ENCODE results near the gene ACOX3.

Gene ACOX3

DNA sequence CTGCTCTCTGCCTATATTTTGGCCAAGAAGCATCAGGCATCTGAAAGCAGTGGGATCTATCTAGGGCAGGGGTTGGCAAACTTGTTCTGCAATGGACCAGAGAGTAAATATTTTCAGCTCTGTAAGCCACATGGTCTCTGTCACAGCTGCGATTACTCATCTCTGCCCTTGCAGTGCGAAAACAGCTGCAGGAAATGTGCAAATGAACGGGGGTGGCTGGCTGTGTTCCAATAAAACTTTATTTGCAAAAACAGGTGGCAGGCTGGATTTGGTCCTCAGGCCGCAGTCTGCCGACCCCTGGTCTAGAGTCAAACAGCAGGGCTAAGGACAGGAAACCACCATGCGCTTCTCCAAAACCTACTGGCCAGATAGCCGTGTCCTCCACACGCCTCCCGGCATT is 48.6 kb downstream of the ACOX3 start:
- TF ChIP-seq, protein P1, sequence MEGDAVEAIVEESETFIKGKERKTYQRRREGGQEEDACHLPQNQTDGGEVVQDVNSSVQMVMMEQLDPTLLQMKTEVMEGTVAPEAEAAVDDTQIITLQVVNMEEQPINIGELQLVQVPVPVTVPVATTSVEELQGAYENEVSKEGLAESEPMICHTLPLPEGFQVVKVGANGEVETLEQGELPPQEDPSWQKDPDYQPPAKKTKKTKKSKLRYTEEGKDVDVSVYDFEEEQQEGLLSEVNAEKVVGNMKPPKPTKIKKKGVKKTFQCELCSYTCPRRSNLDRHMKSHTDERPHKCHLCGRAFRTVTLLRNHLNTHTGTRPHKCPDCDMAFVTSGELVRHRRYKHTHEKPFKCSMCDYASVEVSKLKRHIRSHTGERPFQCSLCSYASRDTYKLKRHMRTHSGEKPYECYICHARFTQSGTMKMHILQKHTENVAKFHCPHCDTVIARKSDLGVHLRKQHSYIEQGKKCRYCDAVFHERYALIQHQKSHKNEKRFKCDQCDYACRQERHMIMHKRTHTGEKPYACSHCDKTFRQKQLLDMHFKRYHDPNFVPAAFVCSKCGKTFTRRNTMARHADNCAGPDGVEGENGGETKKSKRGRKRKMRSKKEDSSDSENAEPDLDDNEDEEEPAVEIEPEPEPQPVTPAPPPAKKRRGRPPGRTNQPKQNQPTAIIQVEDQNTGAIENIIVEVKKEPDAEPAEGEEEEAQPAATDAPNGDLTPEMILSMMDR (IDR thresholded peaks at IDR 0.05; ENCODE audit: borderline replicate concordance, control extremely low read depth, extremely low read depth, insufficient read depth, missing control alignments): peak; percentile 7
- DNase-seq (ENCODE audit: low spot score): peak; percentile 70
- in situ Hi-C loops (cut with MboI; ENCODE audit: low sequenced_read_pairs, unreplicated experiment): no loop called here

- TF ChIP-seq, protein P1 (IDR thresholded peaks at IDR 0.05; ENCODE audit: borderline replicate concordance, control extremely low read depth, extremely low read depth, insufficient read depth, missing control alignments): no peak
- in situ Hi-C loops (cut with MboI; ENCODE audit: low sequenced_read_pairs, unreplicated experiment): no loop called here
- no peak for DNase-seq (ENCODE audit: low spot score)
Observed at GRCh38 chr4:8391071-8391470, 49.5 kb downstream of the ACOX3 start.

- TF ChIP-seq, protein P1 (IDR thresholded peaks at IDR 0.05; ENCODE audit: borderline replicate concordance, control extremely low read depth, extremely low read depth, insufficient read depth, missing control alignments): no peak
- DNase-seq (ENCODE audit: low spot score): no peak
- in situ Hi-C loops (cut with MboI; ENCODE audit: low sequenced_read_pairs, unreplicated experiment): no loop called here
Observed at GRCh38 chr4:8390577-8390976, 49.9 kb downstream of the ACOX3 start.

- TF ChIP-seq, protein P1 (IDR thresholded peaks at IDR 0.05; ENCODE audit: borderline replicate concordance, control extremely low read depth, extremely low read depth, insufficient read depth, missing control alignments): no peak
- in situ Hi-C loops (cut with MboI; ENCODE audit: low sequenced_read_pairs, unreplicated experiment): no loop called here
- no peak for DNase-seq (ENCODE audit: low spot score)
Observed at GRCh38 chr4:8388528-8388870, 52.0 kb downstream of the ACOX3 start.

GRCh38 chr4:8387615-8388527 is 52.7 kb downstream of the ACOX3 start:
- TF ChIP-seq, protein P1 (IDR thresholded peaks at IDR 0.05; ENCODE audit: borderline replicate concordance, control extremely low read depth, extremely low read depth, insufficient read depth, missing control alignments): no peak
- in situ Hi-C loops (cut with MboI; ENCODE audit: low sequenced_read_pairs, unreplicated experiment): no loop called here
- DNase-seq (ENCODE audit: low spot score): no peak

DNA sequence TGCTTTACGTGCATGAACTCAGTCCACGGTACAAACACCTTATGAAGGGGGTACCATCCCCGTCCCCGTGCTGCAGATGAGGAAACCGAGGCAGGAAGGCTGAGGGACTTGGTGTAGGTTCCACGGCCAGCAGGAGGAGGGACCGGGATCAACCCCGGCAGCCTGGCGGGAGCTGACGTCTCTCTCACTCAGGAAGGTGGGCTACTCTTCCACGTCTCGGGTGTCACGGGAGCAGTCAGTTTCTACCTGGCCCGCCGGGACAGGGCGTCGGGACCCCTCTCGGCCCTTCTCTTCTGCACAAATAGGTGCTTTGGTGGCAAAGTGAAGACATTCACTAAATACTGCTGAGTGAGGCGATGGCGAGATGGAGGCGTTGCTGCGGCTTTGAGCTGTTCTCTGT is 53.3 kb downstream of the ACOX3 start:
- DNase-seq (ENCODE audit: low spot score): no peak
- in situ Hi-C loops (cut with MboI; ENCODE audit: low sequenced_read_pairs, unreplicated experiment): no loop called here
- TF ChIP-seq, protein P1 (IDR thresholded peaks at IDR 0.05; ENCODE audit: borderline replicate concordance, control extremely low read depth, extremely low read depth, insufficient read depth, missing control alignments): no peak
